H1 (cell line): ENCODE measurements around the gene TMEM273. TPM values are rescaled to one million over a fixed set of nuclear protein-coding genes. Genes with fewer than 3 reads are reported as not detected.

ENCODE experiments used
- CTCF ChIA-PET: fragments of 300-600 bp; sonication (Branson Sonifier 250); formaldehyde crosslinking; loops from one replicate; lab custom pipeline; 2021; ENCODE audit not compliant: partially characterized antibody; lab: Charles Lee
- POLR2A ChIA-PET: fragments of 300-600 bp; sonication (Branson Sonifier 250); formaldehyde crosslinking; loops from one replicate; lab custom pipeline; 2021; ENCODE audit warnings: inconsistent platforms; ENCODE audit not compliant: partially characterized antibody; lab: Charles Lee
- DNase-seq, 2 experiments: peaks; one replicate each; pipeline versions ENCODE4 v3.0.0 to v3.0.0-alpha.2; 2010 to 2022; ENCODE audit warnings: low spot score in 2 of 2, low read depth in 1 of 2, mixed read lengths in 1 of 2
- FAIRE-seq: peaks from 2 replicates; lab custom pipeline; 2011; peaks lifted over from hg19 to GRCh38; lab: Jason Lieb, UNC
- H2AFZ ChIP-seq: 2 replicates; pipeline ENCODE4 v1.8.1; 2012; ENCODE audit warnings: low read length, inconsistent platforms
- H2AK5ac ChIP-seq: 2 replicates; pipeline ENCODE4 v1.6.1; 2013; ENCODE audit warnings: low read depth, low read length
- H2BK120ac ChIP-seq: replicated peaks from 2 replicates; pipeline ENCODE3; 2013; ENCODE audit warnings: low read depth, low read length, inconsistent platforms
- H2BK12ac ChIP-seq: 2 replicates; pipeline ENCODE4 v1.6.1; 2013; ENCODE audit warnings: low read depth, low read length
- H2BK15ac ChIP-seq: 2 replicates; pipeline ENCODE4 v1.6.1; 2013; ENCODE audit warnings: low read length
- H2BK20ac ChIP-seq: 2 replicates; pipeline ENCODE4 v1.6.1; 2013; ENCODE audit warnings: low read length
- H2BK5ac ChIP-seq: 2 replicates; pipeline ENCODE4 v1.6.1; 2013; ENCODE audit warnings: low read depth, low read length
- H3K14ac ChIP-seq: 2 replicates; pipeline ENCODE4 v1.6.1; 2013; ENCODE audit warnings: inconsistent platforms; ENCODE audit not compliant: insufficient read length
- H3K18ac ChIP-seq: 2 replicates; pipeline ENCODE4 v1.6.1; 2013; ENCODE audit warnings: low read length; ENCODE audit errors: extremely low read depth
- H3K23ac ChIP-seq: 2 replicates; pipeline ENCODE4 v1.6.1; 2013; ENCODE audit warnings: inconsistent platforms; ENCODE audit not compliant: insufficient read length
- H3K23me2 ChIP-seq: 2 replicates; pipeline ENCODE4 v1.6.1; 2013; ENCODE audit warnings: low read depth, low read length
- H3K27ac ChIP-seq: 2 replicates; pipeline ENCODE4 v1.6.1; 2011; ENCODE audit warnings: low read depth, low read length, inconsistent platforms
- H3K27me3 ChIP-seq, 4 experiments: replicated peaks in 1 of 4; 1 replicate in 1 of 4; 2 replicates in 3 of 4; pipeline versions ENCODE4 v1.6.1 to v1.8.1; 2011 to 2013; ENCODE audit warnings: low read length in 3 of 4, mild to moderate bottlenecking in 3 of 4, inconsistent platforms in 2 of 4, mixed read lengths in 2 of 4, moderate library complexity in 1 of 4; ENCODE audit not compliant: control insufficient read depth in 3 of 4, insufficient read depth in 3 of 4; ENCODE audit errors: extremely low read depth in 1 of 4
- H3K36me3 ChIP-seq, 4 experiments: 2 replicates each; pipeline versions ENCODE4 v1.6.1 to v1.8.1; 2011 to 2013; ENCODE audit warnings: mild to moderate bottlenecking in 4 of 4, low read length in 3 of 4, moderate library complexity in 2 of 4, control low read depth in 1 of 4, inconsistent platforms in 1 of 4; ENCODE audit not compliant: insufficient read depth in 4 of 4, control insufficient read depth in 2 of 4
- H3K4ac ChIP-seq: replicated peaks from 2 replicates; pipeline ENCODE3; 2013; ENCODE audit warnings: low read length, low read depth, mixed read lengths, inconsistent platforms; ENCODE audit not compliant: insufficient read length
- H3K4me1 ChIP-seq, 4 experiments: replicated peaks in 1 of 4; 1 replicate in 1 of 4; 2 replicates in 3 of 4; pipeline versions ENCODE4 v1.6.1 to v1.8.1; 2011 to 2013; ENCODE audit warnings: low read length in 3 of 4, inconsistent platforms in 2 of 4, mixed read lengths in 1 of 4; ENCODE audit not compliant: insufficient read depth in 4 of 4, control insufficient read depth in 3 of 4
- H3K4me2 ChIP-seq, 2 experiments: 2 replicates each; pipeline versions ENCODE4 v1.6.1 to v1.8.1; 2011 to 2013; ENCODE audit warnings: low read depth in 2 of 2, low read length in 2 of 2, control low read depth in 1 of 2, inconsistent platforms in 1 of 2, mild to moderate bottlenecking in 1 of 2; ENCODE audit not compliant: insufficient read depth in 1 of 2
- H3K4me3 ChIP-seq, 4 experiments: fragments of 200-600, 300-600 bp in 1 of 4; sonication (generic), shearing (Covaris generic), sonication (Bioruptor Twin) in 1 of 4; 2 replicates each; pipeline versions ENCODE4 v1.5.1 to v1.8.1; 2011 to 2016; ENCODE audit warnings: low read length in 4 of 4, low read depth in 3 of 4, control low read depth in 2 of 4, inconsistent platforms in 2 of 4, mild to moderate bottlenecking in 2 of 4, mixed read lengths in 1 of 4, moderate library complexity in 1 of 4; ENCODE audit not compliant: insufficient read depth in 2 of 4; ENCODE audit errors: extremely low read depth in 1 of 4
- H3K56ac ChIP-seq: replicated peaks from 2 replicates; pipeline ENCODE3; 2013; ENCODE audit warnings: low read depth, mild to moderate bottlenecking, mixed read lengths, low read length, inconsistent platforms; ENCODE audit not compliant: insufficient read length
- H3K79me1 ChIP-seq: 2 replicates; pipeline ENCODE4 v1.6.1; 2013; ENCODE audit warnings: low read depth, low read length, control low read depth
- H3K79me2 ChIP-seq, 2 experiments: 2 replicates each; pipeline versions ENCODE4 v1.6.1 to v1.8.1; 2012 to 2013; ENCODE audit warnings: low read length in 2 of 2, mild to moderate bottlenecking in 2 of 2, inconsistent platforms in 1 of 2; ENCODE audit not compliant: insufficient read depth in 2 of 2, control insufficient read depth in 1 of 2
- H3K9ac ChIP-seq, 4 experiments: replicated peaks in 1 of 4; 1 replicate in 1 of 4; 2 replicates in 3 of 4; pipeline versions ENCODE4 v1.6.1 to v1.8.1; 2011 to 2013; ENCODE audit warnings: low read depth in 3 of 4, low read length in 3 of 4, control low read depth in 2 of 4, mild to moderate bottlenecking in 2 of 4, moderate library complexity in 2 of 4, inconsistent platforms in 1 of 4; ENCODE audit errors: extremely low read depth in 1 of 4
- H3K9me3 ChIP-seq, 2 experiments: 2 replicates each; pipeline versions ENCODE4 v1.6.1 to v1.8.1; 2012 to 2013; ENCODE audit warnings: mild to moderate bottlenecking in 2 of 2, moderate library complexity in 2 of 2, control low read depth in 1 of 2, inconsistent platforms in 1 of 2, low read depth in 1 of 2, low read length in 1 of 2, mixed read lengths in 1 of 2; ENCODE audit not compliant: insufficient read depth in 2 of 2
- H4K20me1 ChIP-seq, 2 experiments: replicated peaks in 1 of 2; 2 replicates each; pipeline versions ENCODE3 to v1.8.1; 2011 to 2013; ENCODE audit warnings: inconsistent platforms in 2 of 2, low read length in 2 of 2, mild to moderate bottlenecking in 1 of 2; ENCODE audit not compliant: insufficient read depth in 2 of 2, control insufficient read depth in 1 of 2
- H4K5ac ChIP-seq: 2 replicates; pipeline ENCODE4 v1.6.1; 2013; ENCODE audit warnings: low read length, low read depth, mixed read lengths, inconsistent platforms; ENCODE audit not compliant: insufficient read length
- H4K8ac ChIP-seq: 2 replicates; pipeline ENCODE4 v1.8.0; 2013; ENCODE audit warnings: mild to moderate bottlenecking, moderate library complexity, low read length, inconsistent platforms; ENCODE audit not compliant: insufficient read depth; ENCODE audit errors: extremely low read depth
- H4K91ac ChIP-seq: replicated peaks from 2 replicates; pipeline ENCODE3; 2013; ENCODE audit warnings: low read length, mixed read lengths, inconsistent platforms; ENCODE audit not compliant: insufficient read length
- CEBPB ChIP-seq: IDR thresholded peaks from 2 replicates; pipeline ENCODE4 v1.6.1; 2012; ENCODE audit warnings: low read depth, low read length
- KDM5A ChIP-seq: fragments of 200-600 bp; IDR thresholded peaks from 2 replicates; pipeline ENCODE4 v1.7.1; 2012; ENCODE audit warnings: mild to moderate bottlenecking, low read length, inconsistent platforms, mixed read lengths
- NRF1 ChIP-seq: IDR thresholded peaks from 2 replicates; pipeline ENCODE4 v1.6.1; 2011; ENCODE audit warnings: mild to moderate bottlenecking, low read depth, low read length, improper control_type of control experiment
- POU5F1 ChIP-seq: IDR thresholded peaks from 2 replicates; pipeline ENCODE4 v1.6.1; 2011; ENCODE audit warnings: low read depth, mild to moderate bottlenecking, low read length, moderate library complexity
- RXRA ChIP-seq: IDR thresholded peaks from 2 replicates; pipeline ENCODE4 v1.6.1; 2011; ENCODE audit warnings: low read depth, mild to moderate bottlenecking, low read length, moderate library complexity; ENCODE audit not compliant: insufficient read depth
- SIX5 ChIP-seq: IDR thresholded peaks from 2 replicates; pipeline ENCODE4 v1.6.1; 2011; ENCODE audit warnings: mild to moderate bottlenecking, low read depth, low read length
- SP2 ChIP-seq: IDR thresholded peaks from 2 replicates; pipeline ENCODE4 v1.6.1; 2012; ENCODE audit warnings: mild to moderate bottlenecking, low read length, inconsistent platforms
- YY1 ChIP-seq: IDR thresholded peaks from 2 replicates; pipeline ENCODE4 v1.6.1; 2011; ENCODE audit warnings: low read depth, mild to moderate bottlenecking, low read length
- ZNF274 ChIP-seq: IDR thresholded peaks from 2 replicates; pipeline ENCODE4 v1.7.0; 2012; ENCODE audit warnings: low read length, borderline replicate concordance; ENCODE audit errors: extremely low read depth
- WGBS, 2 experiments: shearing (Covaris generic) in 1 of 2; methylation state at CpG; one replicate each; pipeline versions ENCODE4 v1.1.6 to v1.1.7; 2013 to 2015; ENCODE audit warnings: low lambda C conversion rate in 2 of 2, mixed read lengths in 2 of 2, inconsistent platforms in 1 of 2, low coverage in 1 of 2, missing lambda C conversion rate in 1 of 2; ENCODE audit not compliant: insufficient replicate concordance in 2 of 2, insufficient coverage in 1 of 2, insufficient read length in 1 of 2; ENCODE audit errors: extremely low coverage in 1 of 2, missing lambda C conversion rate in 1 of 2; 5-methylcytosine and 5-hydroxymethylcytosine counted together
- polyA plus RNA-seq, 7 experiments: library from polyadenylated mRNA; depleted of rRNA in 3 of 7; stranded (reverse) in 5 of 7; unstranded in 2 of 7; fragments of >200 nt in 5 of 7; fragments of 200-250 nt in 2 of 7; gene quantifications; 1 replicate in 5 of 7; 2 replicates in 1 of 7; 4 replicates in 1 of 7; pipeline versions ENCODE4 v1.2.1 to v1.2.3, GENCODE V29; 2011 to 2013; ENCODE audit warnings: missing spikeins in 2 of 7, mixed read lengths in 2 of 7
- total RNA-seq: library from RNA; stranded (reverse); fragmentation: NEBNext Ultra II Directional; extraction: Animal tissue kit (Norgen Biotek cat#: 25700); gene quantifications from 2 replicates; pipeline ENCODE4 v1.2.1, GENCODE V29; 2021
- TF ChIP-seq, protein P1 (sequence below): IDR thresholded peaks from 2 replicates; pipeline ENCODE4 v1.6.1; 2012; ENCODE audit warnings: inconsistent platforms

TMEM273 gene
- total and polyA plus RNA-seq, 2 of the 8 experiments (the other 6 are each of a cell fraction or from before 2014, with no cell fraction given): not detected

GRCh38 chr10:49183596-49184542, 4.3 kb downstream of the TMEM273 start:
- Histone ChIP-seq H3K79me2 (no peaks in the 10 kb centered on the region), H2BK5ac (no peak overlapping the region), H2BK15ac (no peak overlapping the region), H3K23me2 (no peaks in the 10 kb centered on the region), H3K23ac (no peak overlapping the region), H3K79me1 (no peaks in the 10 kb centered on the region), H2BK120ac (no peak overlapping the region), H3K4me2 (no peak overlapping the region), H3K14ac (no peak overlapping the region)
- FAIRE-seq: no peak
- TF ChIP-seq, protein P1, sequence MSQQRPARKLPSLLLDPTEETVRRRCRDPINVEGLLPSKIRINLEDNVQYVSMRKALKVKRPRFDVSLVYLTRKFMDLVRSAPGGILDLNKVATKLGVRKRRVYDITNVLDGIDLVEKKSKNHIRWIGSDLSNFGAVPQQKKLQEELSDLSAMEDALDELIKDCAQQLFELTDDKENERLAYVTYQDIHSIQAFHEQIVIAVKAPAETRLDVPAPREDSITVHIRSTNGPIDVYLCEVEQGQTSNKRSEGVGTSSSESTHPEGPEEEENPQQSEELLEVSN: no peak
- no peak for TF ChIP-seq YY1
- TF ChIP-seq SP2: no peak
- no peak for TF ChIP-seq SIX5
- no peak for TF ChIP-seq ZNF274
- no peak for TF ChIP-seq CEBPB
- TF ChIP-seq RXRA: no peak
- TF ChIP-seq POU5F1: no peak
- TF ChIP-seq NRF1: no peak
- TF ChIP-seq KDM5A: no peak
- TF ChIP-seq, all 59 proteins: peak for 0
- 88% methylated on average over 5 of the region's 5 CpGs; no CpG with 5 or more reads in 1 of the 2 experiments for WGBS, 2 experiments
- no peak overlapping the region for H2AK5ac ChIP-seq
- H3K9me3 ChIP-seq: no peaks in the 10 kb centered on the region
- H3K4me1 ChIP-seq: peaks cover 0 to 3% (median 0%) of the 10 kb centered on the region in 4 experiments; a peak in 1 of 7 replicates
- no peak overlapping the region for H2BK12ac ChIP-seq
- H3K18ac ChIP-seq: no peak overlapping the region
- no peak overlapping the region for H3K9ac ChIP-seq
- no peak overlapping the region for H3K4ac ChIP-seq
- no peak overlapping the region for H2BK20ac ChIP-seq
- no peaks in the 10 kb centered on the region for H4K20me1 ChIP-seq
- H3K27ac ChIP-seq: no peak overlapping the region
- H3K36me3 ChIP-seq: no peaks in the 10 kb centered on the region
- H4K5ac ChIP-seq: no peak overlapping the region
- no peak overlapping the region for H3K56ac ChIP-seq
- DNase-seq: no peak
- H3K4me3 ChIP-seq: no peak overlapping the region
- no peaks in the 10 kb centered on the region for H3K27me3 ChIP-seq
- no peak overlapping the region for H4K91ac ChIP-seq
- ChIA-PET CTCF (interaction anchor here (1.1 to 1.9 kb wide), 3 partner anchors 20 to 155 kb away, joined by 3 to 5 read pairs (median 3); no protein-coding TSS in a partner anchor), POLR2A (no interaction called here)
- H4K8ac ChIP-seq: no peak overlapping the region
- H2AFZ ChIP-seq: no peak overlapping the region
